ENCODE data around the gene ZNF474.

Gene ZNF474

DNA sequence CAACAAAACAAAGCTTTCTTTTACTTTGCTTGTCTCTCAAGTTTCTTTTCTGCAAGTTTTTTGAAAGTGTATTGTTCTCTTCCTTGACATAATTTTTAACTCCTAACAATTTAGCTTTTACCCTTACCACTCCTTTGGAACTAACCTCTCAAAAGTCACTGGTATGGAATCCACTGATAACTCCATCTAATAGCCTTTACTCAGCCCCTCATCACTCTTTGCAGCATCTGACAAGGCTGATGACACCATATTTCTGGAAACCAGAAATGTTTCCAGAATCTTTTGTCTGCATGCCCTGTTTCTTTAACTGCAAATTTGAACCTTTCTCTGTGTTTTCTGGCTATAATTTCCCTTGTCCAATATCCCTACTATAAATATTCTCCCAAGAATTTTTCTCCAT lies 46.5 kb downstream of the ZNF474 start:
- Histone ChIP-seq H3K4me3 (replicated peaks; ENCODE audit: insufficient read depth, low read length) (no peak overlapping the region), H3K27me3 (ENCODE audit: insufficient read depth, poor library complexity, severe bottlenecking) (no peaks in the 10 kb centered on the region), H3K27ac (replicated peaks) (no peak overlapping the region)
- no peak for TF ChIP-seq POLR2AphosphoS5 (IDR thresholded peaks at IDR 0.05; ENCODE audit: low read depth)
- TF ChIP-seq, protein P1, sequence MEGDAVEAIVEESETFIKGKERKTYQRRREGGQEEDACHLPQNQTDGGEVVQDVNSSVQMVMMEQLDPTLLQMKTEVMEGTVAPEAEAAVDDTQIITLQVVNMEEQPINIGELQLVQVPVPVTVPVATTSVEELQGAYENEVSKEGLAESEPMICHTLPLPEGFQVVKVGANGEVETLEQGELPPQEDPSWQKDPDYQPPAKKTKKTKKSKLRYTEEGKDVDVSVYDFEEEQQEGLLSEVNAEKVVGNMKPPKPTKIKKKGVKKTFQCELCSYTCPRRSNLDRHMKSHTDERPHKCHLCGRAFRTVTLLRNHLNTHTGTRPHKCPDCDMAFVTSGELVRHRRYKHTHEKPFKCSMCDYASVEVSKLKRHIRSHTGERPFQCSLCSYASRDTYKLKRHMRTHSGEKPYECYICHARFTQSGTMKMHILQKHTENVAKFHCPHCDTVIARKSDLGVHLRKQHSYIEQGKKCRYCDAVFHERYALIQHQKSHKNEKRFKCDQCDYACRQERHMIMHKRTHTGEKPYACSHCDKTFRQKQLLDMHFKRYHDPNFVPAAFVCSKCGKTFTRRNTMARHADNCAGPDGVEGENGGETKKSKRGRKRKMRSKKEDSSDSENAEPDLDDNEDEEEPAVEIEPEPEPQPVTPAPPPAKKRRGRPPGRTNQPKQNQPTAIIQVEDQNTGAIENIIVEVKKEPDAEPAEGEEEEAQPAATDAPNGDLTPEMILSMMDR (IDR thresholded peaks at IDR 0.05; ENCODE audit: insufficient read depth, low read length) = no peak
- no peak for TF ChIP-seq GABPA (IDR thresholded peaks at IDR 0.05; ENCODE audit: low read depth)
- no peak for TF ChIP-seq REST (IDR thresholded peaks at IDR 0.05; ENCODE audit: insufficient replicate concordance, low read depth)
- no peak for TF ChIP-seq SPI1 (IDR thresholded peaks at IDR 0.05; ENCODE audit: borderline replicate concordance, low read depth)
- no peak for DNase-seq (ENCODE audit: low read depth in 1 of 2, low spot score in 1 of 2)

- no peak overlapping the region for H3K4me3 ChIP-seq (replicated peaks; ENCODE audit: insufficient read depth, low read length)
- DNase-seq (ENCODE audit: low read depth in 1 of 2, low spot score in 1 of 2) = no peak
- no peaks in the 10 kb centered on the region for H3K27me3 ChIP-seq (ENCODE audit: insufficient read depth, poor library complexity, severe bottlenecking)
- TF ChIP-seq, protein P1 (IDR thresholded peaks at IDR 0.05; ENCODE audit: insufficient read depth, low read length) = no peak
- no peak overlapping the region for H3K27ac ChIP-seq (replicated peaks)
Observed at GRCh38 chr5:122177161-122177560, 47.8 kb downstream of the ZNF474 start.

DNA sequence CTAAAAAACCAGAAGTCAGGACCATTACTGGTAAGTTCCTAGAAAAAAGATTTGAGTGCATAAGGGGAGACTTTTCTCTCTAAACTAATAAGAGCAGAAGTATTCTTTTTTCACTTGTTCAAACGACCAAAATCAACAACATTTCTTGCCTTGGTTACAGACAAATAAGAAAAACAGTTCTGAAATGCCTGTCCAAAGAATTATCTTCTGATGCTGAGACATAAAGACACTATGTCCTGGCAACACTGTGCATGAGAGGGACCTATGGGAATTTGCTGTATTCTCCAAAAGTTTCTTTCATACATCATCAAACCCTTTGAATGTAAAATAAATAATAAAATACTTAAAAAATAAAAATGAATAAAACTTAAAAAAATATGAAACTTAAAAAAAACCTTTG lies 50.4 kb downstream of the ZNF474 start:
- no peak overlapping the region for H3K27ac ChIP-seq (replicated peaks)
- no peak for DNase-seq (ENCODE audit: low read depth in 1 of 2, low spot score in 1 of 2)
- no peak for TF ChIP-seq SPI1 (IDR thresholded peaks at IDR 0.05; ENCODE audit: borderline replicate concordance, low read depth)
- TF ChIP-seq, protein P1 (IDR thresholded peaks at IDR 0.05; ENCODE audit: insufficient read depth, low read length) = no peak
- no peak for TF ChIP-seq GABPA (IDR thresholded peaks at IDR 0.05; ENCODE audit: low read depth)
- no peak for TF ChIP-seq POLR2AphosphoS5 (IDR thresholded peaks at IDR 0.05; ENCODE audit: low read depth)
- TF ChIP-seq REST (IDR thresholded peaks at IDR 0.05; ENCODE audit: insufficient replicate concordance, low read depth) = no peak
- no peaks in the 10 kb centered on the region for H3K27me3 ChIP-seq (ENCODE audit: insufficient read depth, poor library complexity, severe bottlenecking)
- no peak overlapping the region for H3K4me3 ChIP-seq (replicated peaks; ENCODE audit: insufficient read depth, low read length)

DNA sequence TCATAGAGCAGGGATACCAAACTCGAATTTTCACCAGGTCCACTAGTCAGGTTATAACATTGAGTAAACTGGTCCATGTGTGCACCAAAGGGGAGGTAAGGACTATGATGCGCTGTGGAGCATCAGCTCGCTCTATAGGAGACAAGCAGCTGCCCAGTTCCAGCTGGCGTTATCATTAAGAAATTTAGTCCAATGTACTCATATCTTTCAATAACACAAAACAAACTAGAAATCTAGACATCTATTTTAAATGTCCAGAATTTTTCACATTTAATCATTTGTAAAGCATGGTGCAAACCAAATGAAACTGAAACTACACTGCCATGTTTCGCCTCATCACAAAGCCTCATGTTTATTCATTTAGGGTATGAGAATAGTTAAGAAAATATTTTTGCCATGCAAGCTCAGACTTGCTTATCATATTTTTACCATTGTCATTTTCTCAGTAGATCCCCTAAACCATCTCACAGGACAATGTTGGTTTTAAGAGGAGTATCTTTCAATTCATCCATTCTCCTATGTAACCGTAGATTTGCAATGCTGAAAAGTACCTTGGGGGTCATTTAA lies 50.9 kb downstream of the ZNF474 start:
- no peak for DNase-seq (ENCODE audit: low read depth in 1 of 2, low spot score in 1 of 2)
- TF ChIP-seq REST (IDR thresholded peaks at IDR 0.05; ENCODE audit: insufficient replicate concordance, low read depth) (no peak), SPI1 (IDR thresholded peaks at IDR 0.05; ENCODE audit: borderline replicate concordance, low read depth) (no peak), GABPA (IDR thresholded peaks at IDR 0.05; ENCODE audit: low read depth) (no peak), POLR2AphosphoS5 (IDR thresholded peaks at IDR 0.05; ENCODE audit: low read depth) (no peak)
- TF ChIP-seq, protein P1 (IDR thresholded peaks at IDR 0.05; ENCODE audit: insufficient read depth, low read length) = no peak
- Histone ChIP-seq H3K4me3 (replicated peaks; ENCODE audit: insufficient read depth, low read length) (no peak overlapping the region), H3K27me3 (ENCODE audit: insufficient read depth, poor library complexity, severe bottlenecking) (no peaks in the 10 kb centered on the region), H3K27ac (replicated peaks) (no peak overlapping the region)
